ENCODE measurements around the gene FGD3.
"Not testable (repeated sequence)": the region's sequence is repeated elsewhere in the genome, so short reads cannot be mapped to it uniquely, and the experiment has no call there.

The FGD3 gene

DNA sequence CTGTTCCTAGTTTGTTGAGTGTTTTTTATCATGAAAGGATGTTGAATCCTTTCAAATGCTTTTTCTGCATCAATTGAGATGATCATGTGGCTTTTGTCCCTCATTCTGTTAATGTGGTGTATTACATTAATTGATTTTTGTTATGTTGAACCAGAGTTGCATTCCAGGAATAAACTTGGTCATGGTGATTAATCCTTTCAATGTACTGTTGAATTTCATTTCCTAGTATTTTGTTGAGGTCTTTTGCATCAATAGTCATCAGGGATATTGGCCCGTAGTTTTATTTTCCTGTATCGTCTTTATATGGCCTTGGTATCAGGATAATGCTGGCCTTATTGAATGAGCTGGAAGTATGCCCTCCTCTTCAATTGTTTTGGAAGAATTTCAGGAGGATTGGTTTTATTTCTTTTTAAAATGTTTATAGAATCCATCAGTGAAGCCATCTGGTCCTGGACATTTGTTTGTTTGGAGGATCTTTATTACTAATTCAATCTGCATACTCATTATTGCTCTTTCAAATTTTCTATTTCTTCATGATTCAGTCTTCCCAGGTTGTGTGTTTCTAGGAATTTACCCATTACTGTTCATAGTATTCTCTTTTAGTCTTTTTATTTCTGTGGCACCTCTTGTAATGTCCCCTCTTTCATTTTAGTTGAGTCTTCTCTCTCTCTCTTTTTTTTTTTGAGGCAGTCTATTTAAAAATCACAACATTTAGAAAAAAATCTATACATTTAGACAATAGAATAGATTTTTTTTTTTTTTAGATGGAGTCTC, 32.1 kb downstream of the FGD3 start:
- no peak for DNase-seq

DNA sequence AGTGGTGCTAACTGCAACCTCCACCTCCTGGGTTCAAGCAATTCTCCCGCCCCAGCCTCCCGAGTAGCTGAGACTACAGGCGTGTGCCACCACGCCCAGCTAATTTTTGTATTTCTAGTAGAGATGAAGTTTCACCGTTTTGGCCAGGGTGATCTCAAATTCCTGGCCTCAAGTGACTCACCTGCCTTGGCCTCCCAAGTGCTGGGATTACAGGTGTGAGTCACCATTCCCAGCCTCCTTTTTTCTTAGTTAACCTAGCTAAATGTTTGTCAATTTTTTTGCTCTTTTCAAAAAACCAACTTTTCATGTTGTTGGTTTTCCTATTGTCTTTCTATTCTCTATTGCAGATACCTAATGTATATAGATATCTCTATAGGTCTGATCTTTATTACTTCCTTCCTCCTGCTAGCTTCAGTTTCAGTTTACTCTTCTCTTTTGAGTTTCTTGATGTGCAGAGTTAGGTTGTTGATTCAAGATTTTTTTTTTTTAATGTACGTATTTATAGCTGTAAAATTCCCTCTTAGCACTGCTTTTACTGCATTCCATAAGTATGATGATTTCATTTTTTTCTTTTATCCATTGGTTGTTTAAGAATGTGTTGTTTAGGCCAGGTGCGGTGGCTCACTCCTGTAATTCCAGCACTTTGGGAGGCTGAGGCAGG, 32.9 kb downstream of the FGD3 start:
- no peak for DNase-seq

DNA sequence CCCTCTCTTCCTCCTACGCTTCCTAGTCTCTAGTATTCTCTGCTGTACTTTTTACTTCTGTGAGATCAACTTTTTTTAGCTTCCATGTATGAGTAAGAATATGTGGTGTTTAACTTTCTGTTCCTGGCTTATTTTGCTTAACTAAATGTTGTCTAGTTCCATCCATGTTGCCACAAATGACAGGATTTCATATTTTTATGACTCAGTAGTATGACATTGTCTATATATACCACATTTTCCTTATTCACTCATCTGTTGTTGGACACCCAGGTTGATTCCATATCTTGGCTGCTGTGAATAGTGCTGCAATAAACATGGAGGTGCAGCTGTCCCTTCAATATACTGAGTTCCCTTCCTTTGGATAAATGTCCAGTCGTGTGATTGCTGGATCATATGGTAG, 34.8 kb downstream of the FGD3 start:
- no peak for DNase-seq

DNA sequence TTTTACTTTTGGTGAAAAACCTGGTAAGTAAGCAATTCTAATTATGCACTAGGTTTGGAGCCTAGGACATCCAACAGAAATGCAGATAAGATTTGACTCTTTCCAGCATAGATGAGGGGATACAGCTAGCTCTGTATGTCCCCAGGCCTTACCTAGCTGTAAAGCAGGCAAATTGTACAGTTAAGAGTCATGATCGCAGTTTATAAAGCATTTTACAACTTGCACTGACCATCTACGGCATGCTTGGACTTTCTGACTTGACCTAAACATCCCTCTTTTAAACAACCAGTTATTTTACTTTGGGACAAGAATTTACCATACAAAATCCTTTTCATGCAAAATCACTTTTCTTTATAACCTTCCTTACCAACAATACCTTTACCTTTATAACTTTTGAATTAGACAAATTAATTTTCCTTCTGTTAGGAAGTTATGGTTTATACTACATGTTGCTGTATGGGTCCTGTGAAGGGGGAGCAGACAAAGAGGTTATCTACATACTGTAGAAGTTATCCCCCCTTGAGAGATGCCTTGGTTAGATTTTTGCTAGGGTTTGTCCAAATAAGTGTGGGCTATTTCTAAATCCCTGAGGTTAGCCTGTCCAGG, 36.8 kb downstream of the FGD3 start:
- DNase-seq: no peak

DNA sequence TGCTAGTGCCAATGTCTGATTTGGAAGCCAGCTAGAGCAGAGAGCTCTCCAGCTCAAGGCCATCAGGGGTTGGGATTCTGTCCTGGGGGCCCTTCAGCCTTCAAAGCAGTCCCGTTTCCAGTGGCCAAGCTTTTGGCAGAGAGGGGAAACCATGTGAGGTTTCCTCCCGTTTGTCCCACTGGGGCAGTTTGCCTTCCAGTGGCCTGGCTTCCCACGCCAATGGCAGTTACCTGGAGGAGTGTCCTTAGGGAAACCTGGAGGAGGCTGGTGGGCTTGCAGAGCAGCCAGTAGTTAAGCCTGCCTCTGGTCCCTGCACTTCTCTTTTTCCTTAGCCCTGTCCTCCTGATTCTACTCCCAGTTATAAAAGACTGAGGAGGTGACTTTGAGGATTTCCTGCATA, 37.7 kb downstream of the FGD3 start:
- no peak for DNase-seq

DNA sequence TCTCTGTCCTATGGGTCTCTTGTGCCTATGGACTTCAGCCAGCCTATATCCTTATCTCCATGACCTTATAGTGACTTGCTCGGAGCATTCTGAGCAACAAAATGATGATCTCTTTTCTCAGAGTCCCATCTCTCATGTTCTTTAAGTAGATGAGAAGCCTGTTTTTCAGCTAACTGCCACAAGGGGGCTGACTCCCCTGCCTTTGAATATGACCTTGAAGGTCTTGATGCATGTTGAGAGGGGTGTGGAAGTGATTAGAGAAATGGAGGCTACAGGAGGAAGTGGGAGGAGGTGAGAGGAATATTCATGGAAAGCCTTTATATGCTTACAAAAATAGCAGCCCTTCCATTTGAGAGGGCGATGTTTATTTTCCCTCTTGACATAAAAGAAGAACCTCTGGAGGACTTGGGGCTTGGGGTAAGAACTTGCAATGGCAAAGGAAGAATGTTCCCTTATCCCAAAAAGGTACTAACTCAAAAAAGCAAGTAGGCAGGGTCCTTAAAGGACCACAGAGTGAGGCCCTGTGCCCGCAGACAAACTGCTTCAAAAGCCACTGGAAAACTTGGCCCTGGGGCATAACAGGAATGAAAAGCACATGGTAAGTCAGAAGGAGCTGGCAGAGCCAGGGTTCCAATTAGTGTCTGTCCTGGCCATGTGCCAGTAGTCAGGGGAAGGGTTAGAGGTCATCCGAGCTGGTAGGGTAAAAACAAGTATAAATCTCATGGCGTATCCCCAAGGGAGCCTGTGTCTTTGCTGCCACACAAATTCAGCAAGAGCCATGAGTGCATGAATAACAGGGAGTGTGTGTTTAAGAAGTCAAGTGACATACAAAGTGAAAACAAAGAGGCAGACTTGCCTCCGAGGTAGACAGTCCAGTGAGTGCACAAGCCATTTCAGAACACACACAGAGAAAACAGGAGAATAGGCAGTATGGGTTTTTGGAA, 39.1 kb downstream of the FGD3 start:
- peak; percentile 57 for DNase-seq

DNA sequence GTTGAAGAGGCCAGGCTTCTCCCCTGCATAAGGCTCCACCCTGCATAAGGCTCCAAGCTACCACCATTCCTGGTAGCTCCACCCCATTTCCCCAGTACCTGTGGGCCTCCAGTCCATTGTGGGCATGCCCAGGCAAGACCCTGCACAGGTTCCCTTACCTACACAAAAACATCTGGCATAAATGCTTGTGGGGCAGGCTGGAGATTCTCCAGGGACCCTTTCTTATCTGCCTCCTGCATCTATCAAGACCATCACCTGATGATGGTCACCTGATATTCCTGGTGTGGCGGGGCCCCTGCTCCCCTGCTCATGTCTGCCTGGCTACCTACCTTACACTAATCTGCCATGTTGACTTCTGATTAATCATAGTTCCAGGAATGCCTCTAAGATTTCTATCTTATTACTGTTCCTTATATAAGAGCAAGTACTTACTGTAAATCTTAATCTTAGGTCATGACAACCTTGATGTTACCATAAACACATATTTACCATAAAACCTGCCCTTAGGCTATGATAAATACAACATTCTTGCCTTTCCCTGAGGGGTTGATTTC, 41.0 kb downstream of the FGD3 start:
- no peak for DNase-seq

DNA sequence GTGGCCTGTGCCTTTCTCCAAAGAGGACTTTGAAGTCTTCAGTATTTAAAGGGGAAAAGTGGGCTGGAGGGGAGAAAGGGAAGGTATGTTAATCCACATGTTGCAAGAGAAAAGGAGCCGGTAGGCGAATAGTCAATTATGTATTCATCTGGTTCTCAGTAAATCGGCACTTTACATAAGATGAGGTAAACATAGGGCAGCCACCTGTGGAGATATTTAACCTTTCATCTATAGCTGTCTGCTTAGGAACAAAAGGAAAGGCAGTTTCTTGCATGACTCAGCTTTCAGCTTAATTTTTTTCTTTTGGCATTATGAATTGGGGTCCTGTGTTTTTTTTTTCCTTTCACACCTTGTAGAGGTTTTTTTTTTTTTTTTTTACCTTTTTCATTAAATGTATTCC, 42.2 kb downstream of the FGD3 start:
- no peak for DNase-seq

DNA sequence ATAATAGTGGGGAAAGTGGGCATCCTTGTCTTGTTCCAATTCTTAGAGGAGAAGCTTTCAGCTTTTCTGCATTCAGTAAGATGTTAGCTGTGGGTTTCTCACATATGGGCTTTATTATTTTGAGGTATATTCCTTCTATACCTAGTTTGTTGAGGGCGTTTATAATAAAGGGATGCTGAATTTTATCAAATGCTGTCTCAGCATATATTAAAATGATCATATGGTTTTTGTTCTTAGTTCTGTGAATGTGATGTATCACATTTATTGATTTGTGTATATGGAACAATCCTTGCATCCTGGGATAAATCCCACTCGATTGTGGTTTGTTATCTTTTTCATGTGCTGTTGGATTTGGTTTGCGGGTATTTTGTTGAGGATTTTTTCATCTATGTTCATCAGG, 43.1 kb downstream of the FGD3 start:
- no peak for DNase-seq

DNA sequence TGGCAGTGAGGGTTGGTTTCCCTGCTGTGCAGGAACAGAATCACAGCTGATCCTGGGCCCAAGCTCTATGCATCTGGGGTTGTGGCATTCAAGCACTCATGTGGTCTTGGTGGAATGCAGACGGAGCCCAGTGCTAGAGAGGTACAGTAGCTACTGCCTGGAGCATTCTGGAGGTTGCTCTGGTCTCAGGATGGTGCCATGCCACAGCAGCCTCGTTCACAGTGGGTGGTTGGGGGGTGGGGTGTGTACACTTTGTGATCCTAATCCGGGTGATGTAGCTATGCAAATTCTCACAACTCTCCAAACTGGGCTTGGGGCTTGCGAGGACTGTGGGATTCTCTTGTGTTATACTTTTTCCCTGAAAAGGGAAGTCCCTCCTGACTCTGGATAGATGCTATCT, 45.2 kb downstream of the FGD3 start:
- no peak for DNase-seq

DNA sequence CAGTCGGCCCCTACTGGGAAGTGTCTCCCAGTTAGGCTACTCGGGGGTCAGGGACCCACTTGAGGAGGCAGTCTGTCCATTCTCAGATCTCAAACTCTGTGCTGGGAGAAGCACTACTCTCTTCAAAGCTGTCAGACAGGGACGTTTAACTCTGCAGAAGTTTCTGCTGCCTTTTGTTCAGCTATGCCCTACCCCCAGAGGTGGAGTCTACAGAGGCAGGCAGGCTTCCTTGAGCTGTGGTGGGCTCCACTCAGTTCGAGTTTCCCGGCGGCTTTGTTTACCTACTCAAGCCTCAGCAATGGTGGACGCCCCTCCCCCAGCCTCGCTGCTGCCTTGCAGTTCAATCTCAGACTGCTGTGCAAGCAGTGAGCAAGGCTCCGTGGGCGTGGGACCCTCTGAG, 51.5 kb downstream of the FGD3 start:
- not testable (repeated sequence) for DNase-seq

DNA sequence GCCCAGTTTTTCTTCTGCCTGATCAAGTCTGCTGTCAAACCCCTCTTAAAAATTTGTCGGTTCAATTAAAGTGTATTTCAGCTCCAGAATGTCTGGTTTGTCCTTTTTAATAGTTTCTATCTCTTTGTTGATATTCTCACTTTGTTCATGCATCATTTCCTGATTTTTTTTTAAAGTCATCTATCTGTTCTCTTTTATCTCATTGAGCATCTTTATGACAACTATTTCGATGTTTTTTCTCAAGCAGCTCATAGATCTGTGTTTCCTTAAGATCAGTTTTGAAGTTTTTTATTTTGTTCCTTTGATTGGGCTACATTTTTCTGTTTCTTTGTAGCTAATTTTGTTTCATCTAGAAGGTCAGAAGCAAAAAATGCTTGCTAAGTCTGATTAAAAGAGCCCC, 53.7 kb downstream of the FGD3 start:
- DNase-seq: no peak

DNA sequence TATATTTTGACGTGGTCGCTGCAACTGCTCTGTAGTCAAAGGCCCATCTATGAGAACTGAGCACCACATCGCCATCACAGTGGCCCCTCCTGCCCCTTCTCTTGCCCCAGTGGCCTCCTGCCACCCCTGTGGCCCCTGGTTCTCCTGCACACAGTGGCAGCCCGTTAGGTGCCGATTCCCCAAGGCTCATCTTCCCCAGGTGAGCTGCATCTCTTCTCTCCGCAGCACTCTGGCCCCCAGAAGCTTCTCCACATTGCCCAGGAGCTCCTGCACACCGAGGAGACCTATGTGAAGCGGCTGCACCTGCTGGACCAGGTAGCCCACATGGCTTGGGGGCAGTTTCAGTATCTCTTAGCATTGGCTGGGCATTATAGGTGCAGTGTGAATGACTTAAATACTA, 55.4 kb downstream of the FGD3 start:
- no peak for DNase-seq

DNA sequence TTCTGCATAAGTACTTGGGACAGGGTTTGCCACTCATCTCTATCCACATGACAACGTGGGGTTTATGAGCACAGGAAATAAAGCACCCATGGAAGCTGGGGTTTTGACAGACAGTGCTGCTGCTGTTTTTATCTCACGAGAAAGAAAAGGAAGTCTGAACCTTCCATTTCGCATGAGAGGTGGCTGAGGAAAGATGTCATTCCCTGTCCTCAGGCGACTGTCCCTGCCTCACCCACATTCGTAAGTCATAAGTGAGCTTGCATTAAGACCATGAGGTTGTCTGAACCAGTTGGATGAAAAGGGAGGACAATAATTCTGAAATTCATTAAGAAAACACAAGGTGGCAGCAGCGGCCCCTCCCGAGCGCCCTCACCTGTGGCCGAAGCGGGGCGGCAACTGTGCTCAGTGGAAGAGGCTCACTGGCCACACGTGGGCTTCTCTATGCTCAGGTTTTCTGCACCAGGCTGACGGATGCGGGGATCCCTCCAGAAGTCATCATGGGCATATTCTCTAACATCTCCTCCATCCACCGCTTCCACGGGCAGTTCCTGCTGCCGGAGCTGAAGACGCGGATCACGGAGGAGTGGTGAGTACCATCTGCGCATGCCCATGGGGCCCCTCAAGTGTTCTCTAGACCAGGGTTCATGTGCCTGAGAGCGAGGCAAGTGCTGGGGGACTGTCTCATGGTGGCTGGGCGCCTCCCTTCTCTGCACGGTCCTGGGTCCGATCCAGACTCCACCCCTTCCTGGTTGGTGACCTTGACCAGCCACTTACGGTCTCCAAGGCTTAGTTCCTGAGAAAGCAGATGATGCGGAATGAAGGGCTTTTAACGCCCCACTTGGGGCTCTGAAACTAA, 56.5 kb downstream of the FGD3 start:
- DNase-seq: peak; percentile 62

DNA sequence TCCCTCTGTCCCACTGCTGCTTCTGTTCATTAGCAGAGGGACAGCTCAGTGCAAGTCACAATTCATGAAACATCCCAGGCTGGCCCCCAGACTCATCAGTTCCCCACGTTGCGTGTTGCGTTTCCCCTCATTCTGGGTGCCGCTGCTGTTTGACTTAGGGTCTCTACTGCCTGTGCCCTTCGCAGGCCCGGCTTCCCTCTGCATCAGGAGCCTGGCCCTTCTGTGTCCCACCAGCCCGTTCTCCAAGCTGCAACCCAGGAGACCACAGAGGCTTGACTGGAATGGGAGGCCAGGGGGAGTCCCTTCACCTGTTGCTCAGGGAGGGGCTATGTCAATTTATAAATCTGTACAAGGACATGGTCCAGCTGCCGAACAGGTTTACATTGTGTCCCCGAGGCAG, 57.2 kb downstream of the FGD3 start:
- DNase-seq: no peak

DNA sequence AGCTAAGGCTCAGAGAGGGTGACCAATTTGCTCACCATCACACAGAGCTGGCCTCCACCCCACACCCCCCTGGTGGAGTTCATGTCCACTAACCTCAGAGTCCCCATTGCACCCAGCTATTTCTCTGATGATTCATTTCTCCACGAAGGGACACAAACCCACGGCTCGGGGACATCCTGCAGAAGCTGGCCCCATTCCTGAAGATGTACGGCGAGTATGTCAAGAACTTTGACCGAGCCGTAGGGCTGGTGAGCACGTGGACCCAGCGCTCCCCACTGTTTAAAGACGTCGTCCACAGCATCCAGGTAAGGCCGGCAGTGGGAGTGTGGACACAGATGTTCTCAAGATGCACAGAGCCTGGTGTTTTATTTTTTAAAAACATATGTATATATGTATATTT, 58.6 kb downstream of the FGD3 start:
- no peak for DNase-seq

DNA sequence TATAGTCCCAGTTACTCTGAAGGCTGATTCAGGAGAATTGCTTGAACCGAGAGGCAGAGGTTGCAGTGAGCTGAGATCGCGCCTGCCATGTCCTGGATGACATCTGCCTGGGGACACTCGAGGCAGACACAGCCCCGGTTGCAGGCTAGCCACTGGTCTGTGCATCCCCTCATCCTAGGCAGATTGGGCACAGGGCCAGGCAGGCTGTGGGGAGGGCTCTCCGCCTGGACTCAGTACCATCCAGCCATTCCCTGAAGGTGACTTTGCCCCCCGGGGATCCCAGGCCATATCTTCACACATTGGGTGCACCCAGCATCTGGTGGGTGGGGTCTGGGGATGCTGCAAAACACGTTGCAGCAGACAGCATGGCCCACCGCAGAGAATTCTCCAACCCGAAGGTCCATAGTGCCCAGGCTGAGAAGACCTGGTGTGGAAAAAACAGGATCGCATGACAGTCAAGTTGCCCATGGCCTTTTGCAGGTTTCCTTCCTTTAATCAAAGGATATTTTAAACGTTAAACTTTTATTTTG, 60.3 kb downstream of the FGD3 start:
- no peak for DNase-seq

DNA sequence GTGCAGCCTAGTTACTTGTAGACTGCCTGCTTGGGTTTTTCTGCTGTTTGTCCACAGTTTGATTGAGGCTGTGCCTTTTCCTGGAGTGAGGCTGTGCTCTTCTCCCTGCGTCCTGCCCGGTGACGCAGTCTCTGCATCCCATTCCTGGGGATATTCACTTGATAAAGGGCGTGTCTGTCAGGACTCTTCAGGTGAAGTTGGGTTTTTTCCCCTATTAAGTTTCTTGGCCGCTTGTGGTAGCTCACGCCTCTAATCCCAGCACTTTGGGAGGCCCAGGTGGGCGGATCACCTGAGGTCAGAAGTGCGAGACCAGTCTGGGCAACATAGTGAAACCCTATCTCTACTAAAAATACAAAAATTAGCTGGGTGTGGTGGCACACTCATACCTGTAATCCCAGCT, 61.1 kb downstream of the FGD3 start:
- DNase-seq: no peak

DNA sequence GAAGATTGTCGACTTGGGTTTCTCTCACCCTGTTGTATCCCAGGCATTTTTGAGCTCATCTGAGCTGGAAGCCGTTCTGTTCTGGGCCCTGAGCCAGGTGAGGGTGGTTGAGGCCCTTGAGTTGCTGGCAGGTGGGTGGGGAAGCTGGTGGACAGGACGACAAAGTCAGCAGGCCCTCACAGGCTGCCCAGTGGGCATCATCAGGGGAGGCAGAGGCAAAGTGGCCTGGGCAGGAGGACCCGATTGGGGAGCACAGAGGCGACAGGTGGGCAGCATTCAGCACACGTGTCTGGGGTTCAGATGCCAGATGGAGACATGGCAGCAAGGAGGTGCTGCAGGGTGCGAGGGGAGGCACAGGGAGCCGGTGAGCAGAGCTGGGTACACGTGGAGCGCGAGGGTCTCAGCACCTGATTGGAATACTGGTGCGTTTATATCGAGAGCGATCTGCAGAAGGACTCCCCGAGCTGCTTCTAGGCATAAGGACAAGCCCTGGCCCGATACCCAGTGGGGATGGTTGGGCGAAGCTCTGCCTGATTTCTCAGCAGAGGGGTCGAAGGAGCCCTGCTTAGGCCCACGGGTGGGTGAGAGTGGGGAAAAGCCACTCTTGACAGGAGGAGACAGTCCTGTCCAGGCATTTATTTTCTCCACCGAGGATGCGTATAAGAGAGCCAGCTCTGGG, 62.2 kb downstream of the FGD3 start:
- DNase-seq: no peak

DNA sequence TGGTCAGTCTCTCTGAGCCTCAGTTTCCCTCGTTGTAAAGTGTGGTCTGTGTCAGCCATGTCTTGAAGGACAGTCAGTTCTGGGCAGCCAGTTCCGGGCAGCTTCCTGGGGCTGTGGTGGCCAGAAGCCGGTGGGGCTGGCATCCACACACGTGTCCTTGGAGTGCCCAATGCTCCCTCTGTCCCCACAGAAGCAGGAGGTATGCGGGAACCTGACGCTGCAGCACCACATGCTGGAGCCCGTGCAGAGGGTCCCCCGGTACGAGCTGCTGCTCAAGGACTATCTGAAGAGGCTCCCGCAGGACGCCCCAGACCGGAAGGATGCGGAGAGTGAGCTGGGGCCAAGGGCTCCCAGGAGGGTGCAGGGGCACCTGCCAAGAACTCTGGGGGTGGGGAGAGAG, 62.7 kb downstream of the FGD3 start:
- DNase-seq: no peak

DNA sequence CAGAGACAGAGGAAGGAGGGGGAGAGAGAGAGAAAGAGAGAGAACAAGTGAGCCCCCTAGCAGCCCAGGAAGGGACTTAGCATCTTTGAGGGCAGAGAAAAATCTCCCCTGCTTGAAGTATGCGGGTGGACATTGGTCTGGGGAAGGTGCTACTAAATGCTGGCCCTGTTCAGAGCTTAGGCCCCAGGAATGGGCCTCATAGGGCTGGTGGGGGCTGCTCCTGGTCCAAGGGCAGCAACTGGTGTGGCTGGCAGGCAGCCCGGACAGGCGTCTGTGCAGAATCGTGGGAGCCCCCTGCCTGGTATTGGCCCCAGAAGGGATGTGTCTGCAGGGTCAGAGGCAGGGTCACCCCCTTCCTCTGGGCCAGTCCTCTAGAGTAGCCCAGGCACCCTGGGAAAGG, 63.4 kb downstream of the FGD3 start:
- no peak for DNase-seq
